Sigmoid colon (tissue), 7 donors: ENCODE measurements around the gene CD83. TPM values are rescaled to one million over a fixed set of nuclear protein-coding genes. Genes with fewer than 3 reads are reported as not detected.

ENCODE experiments used
- DNase-seq: peaks from one replicate; pipeline ENCODE4 v3.0.0-alpha.2; 2019
- H3K27ac ChIP-seq, 4 donors: fragments of 200-600 bp; sonication (generic); one replicate each; pipeline ENCODE4 v1.5.1; 2016 to 2019; ENCODE audit warnings: mild to moderate bottlenecking in 1 of 4
- H3K27me3 ChIP-seq, 3 donors: fragments of 200-600 bp; sonication (generic); one replicate each; pipeline ENCODE4 v1.5.1; 2019; ENCODE audit warnings: mild to moderate bottlenecking in 1 of 3
- H3K36me3 ChIP-seq, 4 donors: fragments of 200-600 bp; sonication (generic); one replicate each; pipeline ENCODE4 v1.5.1; 2016 to 2019
- H3K4me1 ChIP-seq, 4 donors: fragments of 200-600 bp; sonication (generic); one replicate each; pipeline ENCODE4 v1.5.1; 2017 to 2019
- H3K4me3 ChIP-seq, 4 donors: fragments of 200-600 bp; sonication (generic); one replicate each; pipeline ENCODE4 v1.5.1; 2017 to 2019; ENCODE audit warnings: mild to moderate bottlenecking in 2 of 4, moderate library complexity in 1 of 4
- H3K9me3 ChIP-seq, 4 donors: fragments of 200-600 bp in 3 of 4; sonication (generic) in 3 of 4; one replicate each; pipeline versions ENCODE4 v1.5.1 to v1.6.1; 2013 to 2019
- CTCF ChIP-seq, 4 experiments: fragments of 450-650 bp in 3 of 4; fragments of 200-600 bp in 1 of 4; IDR thresholded peaks; one replicate each; pipeline ENCODE4 v1.5.1; 2016 to 2019; ENCODE audit warnings: antibody characterized with exemption in 4 of 4, mild to moderate bottlenecking in 3 of 4, moderate library complexity in 2 of 4
- EP300 ChIP-seq, 4 donors: sonication (generic); formaldehyde crosslinking; IDR thresholded peaks; one replicate each; pipeline ENCODE4 v1.6.1; 2017; ENCODE audit warnings: antibody characterized with exemption in 4 of 4
- POLR2A ChIP-seq, 2 donors: fragments of 450-650 bp; IDR thresholded peaks; one replicate each; pipeline ENCODE4 v1.6.1; 2016; ENCODE audit warnings: antibody characterized with exemption in 2 of 2, mild to moderate bottlenecking in 2 of 2, moderate library complexity in 2 of 2
- POLR2AphosphoS5 ChIP-seq, 4 donors: sonication (generic); formaldehyde crosslinking; IDR thresholded peaks; one replicate each; pipeline ENCODE4 v1.6.1; 2017; ENCODE audit warnings: antibody characterized with exemption in 4 of 4
- WGBS, 2 donors: extraction: QIAGEN DNeasy Blood & Tissue Kit; methylation state at CpG; one replicate each; pipeline ENCODE4 v1.1.7; 2013; 5-methylcytosine and 5-hydroxymethylcytosine counted together
- intact Hi-C: fragments of 100-400 bp; cut with DNase I; formaldehyde crosslinking; loops from one replicate; pipeline ENCODE4 v1.15.1; 2023
- polyA plus RNA-seq, 3 donors: library from polyadenylated mRNA; stranded (reverse); fragments of 200-250 nt; gene quantifications; one replicate each; pipeline ENCODE4 v1.2.3, GENCODE V29; 2013
- total RNA-seq, 4 donors: library from RNA; depleted of rRNA; stranded (reverse); fragments of >200 nt; gene quantifications; one replicate each; pipeline ENCODE4 v1.1.0, GENCODE V29; 2016
- donor health status: healthy with polysubstance abuse.
- donor health status: Bipolar disorder and iron deficiency.
- donor health status: healthy.

CD83 gene
- total and polyA plus RNA-seq, 7 donors = 0.60 to 16.0 (median 1.6) TPM

- Histone ChIP-seq H3K27ac (no peak overlapping the region), H3K4me3 (no peak overlapping the region), H3K36me3 (no peaks in the 10 kb centered on the region), H3K4me1 (no peaks in the 10 kb centered on the region), H3K9me3 (no peaks in the 10 kb centered on the region), H3K27me3 (no peaks in the 10 kb centered on the region)
- 20 to 65% methylated on average over 7 of the region's 7 CpGs for WGBS, 2 donors
- no peak for TF ChIP-seq EP300 (IDR thresholded peaks at IDR 0.05)
- no peak for TF ChIP-seq POLR2AphosphoS5 (IDR thresholded peaks at IDR 0.05)
- TF ChIP-seq CTCF (IDR thresholded peaks at IDR 0.05) = no peak
- no peak for TF ChIP-seq POLR2A (IDR thresholded peaks at IDR 0.05)
- no peak for DNase-seq
- intact Hi-C loops = no loop called here
Observed at GRCh38 chr6:14176429-14176828, 58.9 kb downstream of the CD83 start.

GRCh38 chr6:14177413-14178082, 60.0 kb downstream of the CD83 start:
- H3K4me3 ChIP-seq = no peak overlapping the region
- TF ChIP-seq POLR2A (IDR thresholded peaks at IDR 0.05) = no peak
- TF ChIP-seq POLR2AphosphoS5 (IDR thresholded peaks at IDR 0.05) = no peak
- TF ChIP-seq EP300 (IDR thresholded peaks at IDR 0.05) = no peak
- no peak for TF ChIP-seq CTCF (IDR thresholded peaks at IDR 0.05)
- DNase-seq = no peak

GRCh38 chr6:14178083-14178445, 60.5 kb downstream of the CD83 start:
- H3K27ac ChIP-seq = no peak overlapping the region
- H3K9me3 ChIP-seq = no peaks in the 10 kb centered on the region
- no peak for TF ChIP-seq EP300 (IDR thresholded peaks at IDR 0.05)
- TF ChIP-seq POLR2A (IDR thresholded peaks at IDR 0.05) = no peak
- no peak for TF ChIP-seq POLR2AphosphoS5 (IDR thresholded peaks at IDR 0.05)
- TF ChIP-seq CTCF (IDR thresholded peaks at IDR 0.05) = no peak
- 89% methylated on average over 5 of the region's 5 CpGs for WGBS, 2 donors
- intact Hi-C loops = no loop called here
- H3K27me3 ChIP-seq = no peaks in the 10 kb centered on the region
- no peaks in the 10 kb centered on the region for H3K36me3 ChIP-seq
- DNase-seq = no peak
- H3K4me1 ChIP-seq = no peaks in the 10 kb centered on the region
- no peak overlapping the region for H3K4me3 ChIP-seq

More at GRCh38 chr6:14177413-14178082, 60.0 kb downstream of the CD83 start:
- intact Hi-C loops = no loop called here
- no peaks in the 10 kb centered on the region for H3K27me3 ChIP-seq
- WGBS, 2 donors = 58 to 81% methylated on average over 6 of the region's 6 CpGs
- no peaks in the 10 kb centered on the region for H3K9me3 ChIP-seq
- H3K36me3 ChIP-seq = no peaks in the 10 kb centered on the region
- no peaks in the 10 kb centered on the region for H3K4me1 ChIP-seq
- H3K27ac ChIP-seq = no peak overlapping the region

- no peaks in the 10 kb centered on the region for H3K4me1 ChIP-seq
- DNase-seq = no peak
- 59 to 73% methylated on average over 2 of the region's 2 CpGs for WGBS, 2 donors
- no peak overlapping the region for H3K4me3 ChIP-seq
- H3K27ac ChIP-seq = no peak overlapping the region
- H3K36me3 ChIP-seq = no peaks in the 10 kb centered on the region
- no peak for TF ChIP-seq POLR2AphosphoS5 (IDR thresholded peaks at IDR 0.05)
- no peak for TF ChIP-seq POLR2A (IDR thresholded peaks at IDR 0.05)
- TF ChIP-seq CTCF (IDR thresholded peaks at IDR 0.05) = no peak
- TF ChIP-seq EP300 (IDR thresholded peaks at IDR 0.05) = no peak
- intact Hi-C loops = no loop called here
- H3K27me3 ChIP-seq = no peaks in the 10 kb centered on the region
- no peaks in the 10 kb centered on the region for H3K9me3 ChIP-seq
Observed at GRCh38 chr6:14180609-14181008, 63.0 kb downstream of the CD83 start.

- Histone ChIP-seq H3K9me3 (no peaks in the 10 kb centered on the region), H3K36me3 (no peaks in the 10 kb centered on the region), H3K27ac (no peak overlapping the region), H3K4me1 (no peaks in the 10 kb centered on the region), H3K4me3 (no peak overlapping the region), H3K27me3 (no peaks in the 10 kb centered on the region)
- no peak for DNase-seq
- TF ChIP-seq POLR2AphosphoS5 (IDR thresholded peaks at IDR 0.05) (no peak), POLR2A (IDR thresholded peaks at IDR 0.05) (no peak), CTCF (IDR thresholded peaks at IDR 0.05) (no peak), EP300 (IDR thresholded peaks at IDR 0.05) (no peak)
- 65 to 96% methylated on average over 1 of the region's 1 CpG for WGBS, 2 donors
- intact Hi-C loops = no loop called here
Observed at GRCh38 chr6:14182916-14183315, 65.3 kb downstream of the CD83 start.
